Subcutaneous abdominal adipose tissue (tissue), 5 donors: Measurements from ENCODE around the gene C1orf53.
A peak's percentile ranks its signal among the peaks of the same experiment; 100 is the strongest.
"Not testable (repeated sequence)": the region's sequence is repeated elsewhere in the genome, so short reads cannot be mapped to it uniquely, and the experiment has no call there.

Source experiments
- H3K27ac ChIP-seq: one replicate; pipeline ENCODE4 v1.7.0; 2013; ENCODE audit warnings: low read depth, mild to moderate bottlenecking, inconsistent platforms, low read length, moderate library complexity
- H3K27me3 ChIP-seq, 5 donors: one replicate each; pipeline ENCODE4 v1.7.0; 2013; ENCODE audit warnings: low read length in 5 of 5, inconsistent platforms in 1 of 5; ENCODE audit not compliant: control insufficient read depth in 5 of 5, insufficient read depth in 4 of 5
- H3K36me3 ChIP-seq, 5 donors: one replicate each; pipeline ENCODE4 v1.7.0; 2013; ENCODE audit warnings: low read length in 5 of 5; ENCODE audit not compliant: control insufficient read depth in 5 of 5, insufficient read depth in 5 of 5
- H3K4me1 ChIP-seq, 5 donors: one replicate each; pipeline ENCODE4 v1.7.0; 2013; ENCODE audit warnings: low read length in 5 of 5, mild to moderate bottlenecking in 3 of 5, moderate library complexity in 1 of 5; ENCODE audit not compliant: control insufficient read depth in 5 of 5, insufficient read depth in 5 of 5
- H3K4me3 ChIP-seq, 5 donors: one replicate each; pipeline ENCODE4 v1.7.0; 2013; ENCODE audit warnings: low read length in 5 of 5, low read depth in 1 of 5
- H3K9ac ChIP-seq, 5 donors: one replicate each; pipeline ENCODE4 v1.7.0; 2013; ENCODE audit warnings: low read length in 5 of 5, mild to moderate bottlenecking in 4 of 5, moderate library complexity in 3 of 5
- H3K9me3 ChIP-seq, 5 donors: one replicate each; pipeline ENCODE4 v1.7.0; 2013; ENCODE audit warnings: low read length in 5 of 5; ENCODE audit not compliant: control insufficient read depth in 5 of 5
- donor health status: healthy.
- donor health status: healthy.
- donor health status: healthy.
- donor health status: healthy.
- donor health status: healthy.

Gene C1orf53

GRCh38 chr1:197902454-197903195 is at the start of gene C1orf53:
C1orf53 (plus strand) TSS chr1:197902630; CDS start chr1:197902650, 20 bp downstream.
- Histone ChIP-seq H3K9me3 (no peaks in the 10 kb centered on the region), H3K27me3 (peaks cover 7 to 33% (median 8%) of the 10 kb centered on the region in 5 donors), H3K4me3 (peak within 1 kb of the TSS; percentile 78 to 92 (median 90)), H3K4me1 (peaks cover 0 to 14% (median 12%) of the 10 kb centered on the region in 5 donors), H3K9ac (peak within 1 kb of the TSS; percentile 40 to 81 (median 74)), H3K27ac (peak within 1 kb of the TSS; percentile 70), H3K36me3 (no peaks in the 10 kb centered on the region)

- not testable (repeated sequence) for H3K9ac ChIP-seq, H3K27ac ChIP-seq, H3K4me3 ChIP-seq, H3K27me3 ChIP-seq, H3K9me3 ChIP-seq, H3K4me1 ChIP-seq, H3K36me3 ChIP-seq
Observed at GRCh38 chr1:197855751-197856150, 46.7 kb upstream of the C1orf53 start.

GRCh38 chr1:197857477-197857876 is 45.0 kb upstream of the C1orf53 start:
- Histone ChIP-seq H3K9me3 (no peaks in the 10 kb centered on the region), H3K27me3 (peaks cover 0 to under 1% (median 0%) of the 10 kb centered on the region in 5 donors), H3K9ac (no peak overlapping the region), H3K4me3 (no peak overlapping the region), H3K27ac (no peak overlapping the region), H3K4me1 (no peaks in the 10 kb centered on the region), H3K36me3 (no peaks in the 10 kb centered on the region)

- no peak overlapping the region for H3K4me3 ChIP-seq
- no peak overlapping the region for H3K27ac ChIP-seq
- H3K9ac ChIP-seq = no peak overlapping the region
- H3K9me3 ChIP-seq = no peaks in the 10 kb centered on the region
- H3K36me3 ChIP-seq = no peaks in the 10 kb centered on the region
- H3K27me3 ChIP-seq = no peaks in the 10 kb centered on the region
- no peaks in the 10 kb centered on the region for H3K4me1 ChIP-seq
Observed at GRCh38 chr1:197859024-197859423, 43.4 kb upstream of the C1orf53 start.

- no peaks in the 10 kb centered on the region for H3K9me3 ChIP-seq
- H3K4me1 ChIP-seq = no peaks in the 10 kb centered on the region
- no peak overlapping the region for H3K27ac ChIP-seq
- H3K27me3 ChIP-seq = no peaks in the 10 kb centered on the region
- no peak overlapping the region for H3K9ac ChIP-seq
- no peaks in the 10 kb centered on the region for H3K36me3 ChIP-seq
- no peak overlapping the region for H3K4me3 ChIP-seq
Observed at GRCh38 chr1:197862221-197862620, 40.2 kb upstream of the C1orf53 start.

- H3K9ac ChIP-seq = no peak overlapping the region
- no peak overlapping the region for H3K27ac ChIP-seq
- no peak overlapping the region for H3K4me3 ChIP-seq
- H3K4me1 ChIP-seq = no peaks in the 10 kb centered on the region
- H3K9me3 ChIP-seq = no peaks in the 10 kb centered on the region
- no peaks in the 10 kb centered on the region for H3K27me3 ChIP-seq
- no peaks in the 10 kb centered on the region for H3K36me3 ChIP-seq
Observed at GRCh38 chr1:197862671-197863070, 39.8 kb upstream of the C1orf53 start.

- Histone ChIP-seq H3K4me1 (no peaks in the 10 kb centered on the region), H3K9me3 (no peaks in the 10 kb centered on the region), H3K4me3 (no peak overlapping the region), H3K27me3 (no peaks in the 10 kb centered on the region), H3K27ac (no peak overlapping the region), H3K9ac (no peak overlapping the region), H3K36me3 (no peaks in the 10 kb centered on the region)
Observed at GRCh38 chr1:197865809-197866208, 36.6 kb upstream of the C1orf53 start.

GRCh38 chr1:197868751-197869489 is 33.5 kb upstream of the C1orf53 start:
- Histone ChIP-seq H3K27ac (no peak overlapping the region), H3K9me3 (no peaks in the 10 kb centered on the region), H3K36me3 (no peaks in the 10 kb centered on the region), H3K27me3 (no peaks in the 10 kb centered on the region), H3K9ac (no peak overlapping the region), H3K4me3 (no peak overlapping the region), H3K4me1 (no peaks in the 10 kb centered on the region)

GRCh38 chr1:197869490-197870077 is 32.8 kb upstream of the C1orf53 start:
- Histone ChIP-seq H3K36me3 (no peaks in the 10 kb centered on the region), H3K9me3 (no peaks in the 10 kb centered on the region), H3K9ac (no peak overlapping the region), H3K27ac (no peak overlapping the region), H3K4me1 (no peaks in the 10 kb centered on the region), H3K4me3 (no peak overlapping the region), H3K27me3 (no peaks in the 10 kb centered on the region)

- Histone ChIP-seq H3K4me1 (no peaks in the 10 kb centered on the region), H3K27ac (no peak overlapping the region), H3K9ac (no peak overlapping the region), H3K4me3 (no peak overlapping the region), H3K36me3 (no peaks in the 10 kb centered on the region), H3K9me3 (peaks cover 0 to 11% (median 7%) of the 10 kb centered on the region in 5 donors), H3K27me3 (no peaks in the 10 kb centered on the region)
Observed at GRCh38 chr1:197876894-197877293, 25.5 kb upstream of the C1orf53 start.
